DOHH2 (cell line): ENCODE results near the gene RRP7A.

Source experiments
- CTCF ChIP-seq: fragments of 200-600 bp; sonication (generic); IDR thresholded peaks from one replicate; pipeline ENCODE4 v1.5.1; 2014; ENCODE audit warnings: antibody characterized with exemption, mild to moderate bottlenecking, low read depth, low read length; ENCODE audit not compliant: poor library complexity, severe bottlenecking
- EZH2phosphoT487 ChIP-seq: fragments of 200-600 bp; sonication (generic); IDR thresholded peaks from 2 replicates; pipeline ENCODE4 v1.6.1; 2017; ENCODE audit warnings: borderline replicate concordance, mild to moderate bottlenecking, antibody characterized with exemption, low read length, moderate library complexity, mixed read lengths

GRCh38 chr22:42548597-42549330 is 29.2 kb upstream of the RRP7A start:
- TF ChIP-seq CTCF, result no peak
- TF ChIP-seq EZH2phosphoT487, result no peak
